CD4-positive, CD25-positive, alpha-beta regulatory T cell (primary cell): Measurements from ENCODE around the gene ASAP2. TPM values are rescaled to one million over a fixed set of nuclear protein-coding genes. Genes with fewer than 3 reads are reported as not detected.

ENCODE experiments used
- ATAC-seq, 2 donors: fragments of 150-1000 bp; cut with Tn5 transposase; one replicate each; pipeline ENCODE4 v1.10.0; 2021; ENCODE audit warnings: low read depth in 2 of 2, moderate number of reproducible peaks in 2 of 2, moderate library complexity in 1 of 2
- DNase-seq, 3 donors: peaks; one replicate each; pipeline versions ENCODE4 v3.0.0 to v3.0.0-alpha.2; 2012 to 2022; ENCODE audit warnings: mixed read lengths in 1 of 3
- H3K27ac ChIP-seq: one replicate; pipeline ENCODE4 v1.7.0; 2013; ENCODE audit warnings: mild to moderate bottlenecking, low read length; ENCODE audit not compliant: insufficient read depth, poor library complexity, severe bottlenecking
- H3K27me3 ChIP-seq: one replicate; pipeline ENCODE4 v1.7.0; 2013; ENCODE audit warnings: low read length; ENCODE audit not compliant: control insufficient read depth, insufficient read depth
- H3K36me3 ChIP-seq: one replicate; pipeline ENCODE4 v1.7.0; 2013; ENCODE audit warnings: mild to moderate bottlenecking, low read length, moderate library complexity; ENCODE audit not compliant: control insufficient read depth, insufficient read depth
- H3K4me1 ChIP-seq: 2 replicates; pipeline ENCODE4 v1.7.0; 2013; ENCODE audit warnings: mild to moderate bottlenecking, low read length; ENCODE audit not compliant: insufficient read depth, control insufficient read depth, poor library complexity, severe bottlenecking
- H3K4me3 ChIP-seq: one replicate; pipeline ENCODE4 v1.7.0; 2013; ENCODE audit warnings: low read depth, mild to moderate bottlenecking, low read length, moderate library complexity
- H3K9me3 ChIP-seq, 2 experiments: 1 replicate in 1 of 2; 2 replicates in 1 of 2; pipeline ENCODE4 v1.7.0; 2013; ENCODE audit warnings: low read length in 2 of 2, mild to moderate bottlenecking in 1 of 2, moderate library complexity in 1 of 2; ENCODE audit not compliant: control insufficient read depth in 2 of 2
- H3K27ac Mint-ChIP-seq, 3 donors: one replicate each; pipeline ENCODE4 v1.8.0; 2020 to 2022; ENCODE audit warnings: mild to moderate bottlenecking in 3 of 3, mixed read lengths in 3 of 3, moderate library complexity in 2 of 3
- H3K27me3 Mint-ChIP-seq: one replicate; pipeline ENCODE4 v1.8.0; 2022; ENCODE audit warnings: mild to moderate bottlenecking, mixed read lengths
- H3K36me3 Mint-ChIP-seq: one replicate; pipeline ENCODE4 v1.8.0; 2020; ENCODE audit warnings: mixed read lengths
- H3K4me1 Mint-ChIP-seq, 4 donors: one replicate each; pipeline ENCODE4 v1.8.0; 2020 to 2022; ENCODE audit warnings: mixed read lengths in 4 of 4, mild to moderate bottlenecking in 1 of 4
- H3K4me3 Mint-ChIP-seq, 4 donors: one replicate each; pipeline ENCODE4 v1.8.0; 2020 to 2022; ENCODE audit warnings: mild to moderate bottlenecking in 4 of 4, mixed read lengths in 4 of 4, moderate library complexity in 3 of 4
- H3K9me3 Mint-ChIP-seq, 7 donors: one replicate each; pipeline ENCODE4 v1.8.0; 2020 to 2022; ENCODE audit warnings: mixed read lengths in 7 of 7, mild to moderate bottlenecking in 3 of 7, moderate library complexity in 2 of 7
- polyA plus RNA-seq, 4 donors: library from polyadenylated mRNA; unstranded; fragments of 300-500 nt; fragmentation: Illumina TruSeq; gene quantifications; one replicate each; pipeline ENCODE4 v1.2.3, GENCODE V29; 2021
- total RNA-seq: library from RNA; stranded (reverse); gene quantifications from one replicate; pipeline ENCODE4 v1.2.3, GENCODE V29; 2022

Gene ASAP2
- total and polyA plus RNA-seq, 5 donors from 2014 or later, result 1.5 TPM; not detected in 4

DNA sequence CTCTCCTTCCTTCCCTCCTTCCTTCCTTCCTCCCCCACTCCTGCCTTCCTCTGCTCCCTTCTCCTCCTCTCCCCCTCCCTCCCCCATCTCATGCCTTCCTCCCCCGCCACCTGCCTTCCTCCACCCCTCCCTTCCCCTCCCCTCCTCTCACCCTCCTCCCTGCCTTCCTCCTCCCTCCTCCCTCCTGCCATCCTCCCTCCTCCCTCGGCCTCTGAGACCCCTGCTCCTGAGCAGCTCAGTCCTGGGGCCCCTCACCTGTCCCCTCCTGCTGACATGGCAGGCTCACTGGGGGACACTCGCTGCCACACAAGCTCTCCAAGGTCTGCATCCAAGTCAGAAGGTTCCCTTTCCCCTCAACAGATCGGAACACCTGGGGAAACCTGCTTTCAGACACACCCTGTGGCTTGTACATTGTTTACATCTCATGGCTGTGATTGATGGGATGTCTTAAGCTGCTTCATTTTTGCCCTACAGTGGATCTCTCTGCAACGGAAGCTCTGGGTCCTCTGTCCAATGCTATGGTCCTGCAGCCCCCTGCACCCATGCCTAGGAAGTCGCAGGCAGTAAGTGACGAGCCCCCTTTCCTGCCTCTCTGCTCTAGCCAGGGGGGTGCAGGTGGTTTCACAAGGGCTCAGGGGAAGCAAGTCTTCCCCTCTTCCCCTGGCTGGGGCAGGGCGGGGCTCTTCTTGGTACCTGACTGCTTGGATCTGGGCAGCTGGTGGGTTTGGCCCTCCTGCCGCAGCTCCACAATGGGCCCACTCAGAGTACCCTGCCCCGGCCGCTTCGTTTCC lies 193.9 kb downstream of the ASAP2 start:
- DNase-seq (no peak), ATAC-seq (no peak)
- no peak overlapping the region for H3K4me3 ChIP-seq
- Mint-ChIP-seq H3K4me1 (peaks cover 0 to 5% (median 4%) of the 10 kb centered on the region in 4 donors), H3K36me3 (peaks cover 6% of the 10 kb centered on the region), H3K4me3 (no peak overlapping the region), H3K9me3 (no peaks in the 10 kb centered on the region), H3K27ac (no peak overlapping the region), H3K27me3 (peaks cover 4% of the 10 kb centered on the region)
- no peaks in the 10 kb centered on the region for H3K36me3 ChIP-seq
- no peaks in the 10 kb centered on the region for H3K9me3 ChIP-seq
- no peaks in the 10 kb centered on the region for H3K27me3 ChIP-seq
- H3K4me1 ChIP-seq, result no peaks in the 10 kb centered on the region
- no peak overlapping the region for H3K27ac ChIP-seq

DNA sequence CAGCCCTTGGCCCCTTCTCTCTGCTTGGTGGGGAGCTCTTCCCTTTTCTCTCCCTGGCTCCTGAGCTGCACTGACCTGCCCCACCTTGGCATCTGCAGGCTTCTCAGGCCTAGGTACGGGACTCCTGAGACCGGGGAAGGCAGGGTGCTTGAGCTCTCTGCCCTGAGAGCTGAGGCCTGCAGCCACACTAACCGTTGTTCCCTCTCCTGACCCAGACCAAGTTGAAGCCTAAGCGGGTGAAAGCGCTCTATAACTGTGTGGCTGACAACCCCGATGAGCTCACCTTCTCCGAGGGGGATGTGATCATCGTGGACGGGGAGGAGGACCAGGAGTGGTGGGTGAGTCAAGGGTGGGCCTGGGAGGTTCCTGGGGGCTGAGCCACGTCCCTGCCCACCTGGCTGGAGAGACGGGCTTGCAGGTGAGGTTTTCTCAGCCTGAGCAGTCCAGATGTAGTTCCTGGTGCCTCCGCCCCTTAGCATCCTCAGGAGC lies 194.5 kb downstream of the ASAP2 start:
- peaks cover 0 to 5% (median 4%) of the 10 kb centered on the region in 4 donors for H3K4me1 Mint-ChIP-seq
- no peak for ATAC-seq
- H3K27ac Mint-ChIP-seq, result no peak overlapping the region
- H3K27me3 Mint-ChIP-seq, result peaks cover 4% of the 10 kb centered on the region
- no peak overlapping the region for H3K4me3 ChIP-seq
- no peaks in the 10 kb centered on the region for H3K27me3 ChIP-seq
- no peak overlapping the region for H3K27ac ChIP-seq
- no peaks in the 10 kb centered on the region for H3K36me3 ChIP-seq
- peaks cover 6% of the 10 kb centered on the region for H3K36me3 Mint-ChIP-seq
- no peaks in the 10 kb centered on the region for H3K4me1 ChIP-seq
- DNase-seq, result no peak
- no peaks in the 10 kb centered on the region for H3K9me3 ChIP-seq
- H3K4me3 Mint-ChIP-seq, result no peak overlapping the region
- no peaks in the 10 kb centered on the region for H3K9me3 Mint-ChIP-seq

DNA sequence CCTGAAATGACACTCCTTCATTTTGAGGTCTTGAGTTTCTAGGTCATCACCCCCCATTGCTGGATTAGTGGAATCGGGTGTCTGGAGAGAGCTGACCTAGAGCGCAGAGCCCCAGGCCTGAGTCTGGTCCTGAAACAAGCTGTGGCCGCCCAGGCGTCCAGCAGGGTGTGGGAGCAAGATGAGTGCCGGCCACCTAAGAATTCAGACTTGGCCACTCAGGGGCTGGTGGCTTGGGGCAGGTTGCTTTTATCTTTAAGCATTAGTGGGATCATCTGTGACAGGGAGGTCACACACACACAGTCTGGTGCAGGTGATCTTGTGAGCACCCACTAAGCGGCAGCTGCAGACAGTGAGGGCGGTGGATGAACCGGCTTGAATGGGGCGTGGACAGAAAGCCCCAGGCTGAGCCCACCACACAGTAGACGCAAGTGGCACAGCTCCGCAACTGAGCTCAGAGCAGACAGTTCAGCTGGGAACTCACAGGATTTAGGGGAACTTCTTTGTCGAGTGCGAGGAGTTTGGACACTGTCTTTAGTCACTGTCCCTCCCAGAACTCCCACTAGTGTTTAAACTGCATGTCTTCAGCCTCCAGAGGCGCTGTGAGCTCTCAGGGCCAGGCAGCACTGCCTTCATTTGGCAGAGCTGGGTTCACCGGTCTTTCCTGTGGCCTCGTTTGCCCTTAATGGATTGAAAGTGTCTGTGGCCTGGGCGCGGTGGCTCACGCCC lies 195.2 kb downstream of the ASAP2 start:
- peaks cover 4% of the 10 kb centered on the region for H3K27me3 Mint-ChIP-seq
- no peak overlapping the region for H3K27ac Mint-ChIP-seq
- H3K36me3 Mint-ChIP-seq, result peaks cover 6% of the 10 kb centered on the region
- Histone ChIP-seq H3K27me3 (no peaks in the 10 kb centered on the region), H3K4me3 (no peak overlapping the region), H3K9me3 (no peaks in the 10 kb centered on the region), H3K4me1 (no peaks in the 10 kb centered on the region), H3K36me3 (peaks cover 5% of the 10 kb centered on the region), H3K27ac (no peak overlapping the region)
- peaks cover 0 to 5% (median 4%) of the 10 kb centered on the region in 4 donors for H3K4me1 Mint-ChIP-seq
- no peak for DNase-seq
- ATAC-seq, result no peak
- no peak overlapping the region for H3K4me3 Mint-ChIP-seq
- no peaks in the 10 kb centered on the region for H3K9me3 Mint-ChIP-seq

- no peaks in the 10 kb centered on the region for H3K4me1 ChIP-seq
- peaks cover 0 to 5% (median 4%) of the 10 kb centered on the region in 4 donors for H3K4me1 Mint-ChIP-seq
- H3K4me3 Mint-ChIP-seq, result no peak overlapping the region
- DNase-seq (no peak), ATAC-seq (no peak)
- peaks cover 13% of the 10 kb centered on the region for H3K36me3 Mint-ChIP-seq
- no peaks in the 10 kb centered on the region for H3K9me3 ChIP-seq
- H3K9me3 Mint-ChIP-seq, result no peaks in the 10 kb centered on the region
- peaks cover 24% of the 10 kb centered on the region for H3K36me3 ChIP-seq
- no peak overlapping the region for H3K27ac Mint-ChIP-seq
- H3K27me3 Mint-ChIP-seq, result peaks cover 4% of the 10 kb centered on the region
- H3K4me3 ChIP-seq, result no peak overlapping the region
- H3K27ac ChIP-seq, result no peak overlapping the region
- H3K27me3 ChIP-seq, result no peaks in the 10 kb centered on the region
Measured at GRCh38 chr2:9403924-9404323, 197.3 kb downstream of the ASAP2 start.

- H3K4me3 ChIP-seq, result no peak overlapping the region
- H3K4me1 ChIP-seq, result no peaks in the 10 kb centered on the region
- H3K27me3 ChIP-seq, result no peaks in the 10 kb centered on the region
- Mint-ChIP-seq H3K36me3 (peaks cover 13% of the 10 kb centered on the region), H3K4me1 (peaks cover 0 to 5% (median 4%) of the 10 kb centered on the region in 4 donors), H3K27me3 (peaks cover 4% of the 10 kb centered on the region), H3K9me3 (no peaks in the 10 kb centered on the region), H3K27ac (no peak overlapping the region), H3K4me3 (no peak overlapping the region)
- H3K27ac ChIP-seq, result no peak overlapping the region
- DNase-seq, result no peak
- no peak for ATAC-seq
- H3K36me3 ChIP-seq, result peaks cover 28% of the 10 kb centered on the region
- H3K9me3 ChIP-seq, result no peaks in the 10 kb centered on the region
Measured at GRCh38 chr2:9404451-9404850, 197.8 kb downstream of the ASAP2 start.

DNA sequence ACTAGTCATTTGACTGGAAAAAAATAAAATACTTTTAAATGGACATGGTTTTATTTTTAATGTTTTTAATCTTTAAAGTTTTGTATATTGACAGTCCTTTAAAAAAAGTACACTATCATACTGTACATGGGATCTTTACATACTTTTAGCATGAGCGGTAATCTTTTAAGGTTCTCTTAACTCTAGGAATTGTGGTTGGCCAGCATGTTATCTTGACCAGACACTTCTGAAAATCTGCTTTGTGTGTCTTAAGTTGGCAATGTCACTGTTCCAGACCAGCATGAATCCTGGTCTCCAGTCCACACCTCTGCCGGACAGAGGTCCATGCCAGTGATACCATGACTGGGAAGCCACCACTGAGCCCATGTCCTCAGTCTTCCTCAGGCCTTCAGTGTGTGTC lies 199.0 kb downstream of the ASAP2 start:
- no peak for DNase-seq
- no peak overlapping the region for H3K4me3 Mint-ChIP-seq
- Histone ChIP-seq H3K9me3 (no peaks in the 10 kb centered on the region), H3K27ac (no peak overlapping the region), H3K27me3 (no peaks in the 10 kb centered on the region), H3K4me3 (no peak overlapping the region), H3K4me1 (no peaks in the 10 kb centered on the region), H3K36me3 (peaks cover 33% of the 10 kb centered on the region)
- H3K36me3 Mint-ChIP-seq, result peaks cover 18% of the 10 kb centered on the region
- H3K27me3 Mint-ChIP-seq, result peaks cover 1% of the 10 kb centered on the region
- H3K9me3 Mint-ChIP-seq, result no peaks in the 10 kb centered on the region
- H3K4me1 Mint-ChIP-seq, result peaks cover 0 to 2% (median 1%) of the 10 kb centered on the region in 4 donors
- no peak overlapping the region for H3K27ac Mint-ChIP-seq
- ATAC-seq, result no peak

GRCh38 chr2:9406529-9407362 lies 200.1 kb downstream of the ASAP2 start:
- Histone ChIP-seq H3K27me3 (no peaks in the 10 kb centered on the region), H3K4me3 (no peak overlapping the region), H3K27ac (no peak overlapping the region), H3K4me1 (no peaks in the 10 kb centered on the region), H3K36me3 (peaks cover 41% of the 10 kb centered on the region), H3K9me3 (no peaks in the 10 kb centered on the region)
- Mint-ChIP-seq H3K9me3 (no peaks in the 10 kb centered on the region), H3K27ac (peak overlapping the region in 1 of 3 donors; percentile 43), H3K27me3 (no peaks in the 10 kb centered on the region), H3K36me3 (peaks cover 24% of the 10 kb centered on the region), H3K4me1 (no peaks in the 10 kb centered on the region), H3K4me3 (no peak overlapping the region)
- ATAC-seq (no peak), DNase-seq (no peak)
